ENCODE results near the gene FALEC.
"Not testable (repeated sequence)": the region's sequence is repeated elsewhere in the genome, so short reads cannot be mapped to it uniquely, and the experiment has no call there.

FALEC gene

DNA sequence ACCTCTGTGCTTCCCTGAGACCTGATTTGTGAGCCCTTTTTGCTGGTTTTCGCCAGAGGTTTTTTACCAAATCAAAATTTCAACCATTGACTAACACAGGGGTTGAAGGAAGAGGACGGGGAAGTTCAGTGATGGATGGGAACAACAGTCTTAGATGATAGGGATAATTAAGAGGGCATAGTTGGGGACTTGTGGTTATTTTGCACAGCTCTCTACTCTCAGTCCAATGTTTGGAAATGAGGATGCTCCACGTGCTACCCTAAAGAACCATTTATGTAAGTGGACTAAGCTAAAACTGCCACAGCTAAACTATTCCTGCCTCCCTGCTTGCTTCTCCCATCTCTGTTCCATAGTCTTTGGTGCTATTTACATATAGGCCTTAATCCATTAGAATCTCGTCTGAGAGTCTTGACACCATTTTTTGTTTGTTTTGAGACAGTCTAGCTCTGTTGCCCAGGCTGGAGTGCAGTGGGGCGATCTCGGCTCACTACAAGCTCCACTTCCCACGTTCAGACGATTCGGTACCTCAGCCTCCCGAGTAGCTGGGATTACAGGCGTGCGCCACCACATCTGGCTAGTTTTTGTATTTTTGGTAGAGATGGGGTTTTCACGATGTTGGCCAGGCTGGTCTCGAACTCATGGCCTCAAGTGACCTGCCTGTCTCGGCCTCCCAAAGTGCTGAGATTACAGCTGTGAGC is 64.5 kb downstream of the FALEC start:
- Histone ChIP-seq H3K9me3 (ENCODE audit: control insufficient read depth, low read depth, low read length) (no peaks in the 10 kb centered on the region), H3K36me3 (ENCODE audit: control insufficient read depth, low read depth, low read length) (peaks cover 37% of the 10 kb centered on the region), H3K27ac (ENCODE audit: low read length) (peak overlapping the region; percentile 93), H3K27me3 (ENCODE audit: control insufficient read depth, insufficient read depth, low read length) (no peaks in the 10 kb centered on the region), H3K4me3 (ENCODE audit: low read length) (peak overlapping the region; percentile 94), H3K4me1 (ENCODE audit: control insufficient read depth, low read depth, low read length) (peaks cover 25% of the 10 kb centered on the region), H3K9ac (ENCODE audit: low read length) (peak overlapping the region; percentile 100)

DNA sequence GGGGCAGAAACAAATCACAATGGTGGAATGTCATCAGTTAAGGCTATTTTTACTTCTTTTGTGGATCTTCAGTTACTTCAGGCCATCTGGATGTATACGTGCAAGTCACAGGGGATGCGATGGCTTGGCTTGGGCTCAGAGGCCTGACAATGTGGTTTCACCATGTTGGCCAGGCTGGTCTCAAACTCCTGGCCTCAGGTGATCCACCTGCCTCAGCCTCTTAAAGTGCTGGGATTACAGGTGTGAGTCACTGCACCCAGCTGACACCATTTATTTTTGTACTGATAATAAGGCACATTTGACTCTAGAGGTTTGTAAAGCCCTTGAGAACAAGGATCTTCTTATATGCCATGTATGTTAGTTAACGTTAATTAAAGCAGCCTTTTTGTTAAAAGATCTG is 65.4 kb downstream of the FALEC start:
- H3K27me3 ChIP-seq (ENCODE audit: control insufficient read depth, insufficient read depth, low read length); H3K27ac ChIP-seq (ENCODE audit: low read length); H3K4me3 ChIP-seq (ENCODE audit: low read length); H3K9me3 ChIP-seq (ENCODE audit: control insufficient read depth, low read depth, low read length); H3K9ac ChIP-seq (ENCODE audit: low read length): not testable (repeated sequence)
- H3K4me1 ChIP-seq (ENCODE audit: control insufficient read depth, low read depth, low read length), result peaks cover 16% of the 10 kb centered on the region
- peaks cover 29% of the 10 kb centered on the region for H3K36me3 ChIP-seq (ENCODE audit: control insufficient read depth, low read depth, low read length)

DNA sequence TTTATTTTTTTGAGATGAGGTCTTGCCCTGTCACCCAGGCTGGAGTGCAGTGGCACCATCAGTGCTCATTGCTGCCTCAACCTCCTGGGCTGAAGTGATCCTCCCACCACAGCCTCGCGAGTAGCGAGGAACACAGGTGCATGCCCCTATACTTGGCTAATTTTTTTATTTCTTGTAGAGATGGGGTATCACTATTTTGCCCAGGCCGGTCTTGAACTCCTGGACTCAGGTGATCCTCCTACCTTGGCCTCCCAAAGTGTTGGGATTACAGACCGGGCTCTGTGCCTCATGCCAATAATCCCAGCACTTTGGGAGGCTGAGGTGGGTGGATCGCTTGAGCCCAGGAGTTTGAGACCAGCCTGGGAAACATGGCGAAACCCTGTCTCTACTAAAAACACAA is 65.9 kb downstream of the FALEC start:
- not testable (repeated sequence) for H3K4me3 ChIP-seq (ENCODE audit: low read length); H3K27ac ChIP-seq (ENCODE audit: low read length); H3K27me3 ChIP-seq (ENCODE audit: control insufficient read depth, insufficient read depth, low read length); H3K9me3 ChIP-seq (ENCODE audit: control insufficient read depth, low read depth, low read length); H3K9ac ChIP-seq (ENCODE audit: low read length)
- H3K36me3 ChIP-seq (ENCODE audit: control insufficient read depth, low read depth, low read length), result peaks cover 24% of the 10 kb centered on the region
- H3K4me1 ChIP-seq (ENCODE audit: control insufficient read depth, low read depth, low read length), result peaks cover 12% of the 10 kb centered on the region

DNA sequence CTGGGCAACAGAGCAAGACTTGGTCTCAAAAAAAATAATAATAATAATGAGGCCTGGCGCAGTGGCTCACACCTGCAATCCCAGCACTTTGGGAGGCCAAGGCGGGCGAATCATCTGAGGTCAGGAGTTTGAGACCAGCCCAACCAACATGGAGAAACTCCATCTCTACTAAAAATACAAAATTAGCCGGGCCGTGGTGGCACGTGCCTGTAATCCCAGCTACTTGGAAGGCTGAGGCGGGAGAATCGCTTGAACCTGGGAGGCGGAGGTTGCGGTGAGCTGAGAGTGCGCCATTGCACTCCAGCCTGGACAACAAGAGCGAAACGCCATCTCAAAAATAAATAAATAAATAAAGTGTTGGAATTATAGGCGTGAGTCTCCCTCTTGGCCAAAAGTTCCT is 66.4 kb downstream of the FALEC start:
- not testable (repeated sequence) for H3K4me3 ChIP-seq (ENCODE audit: low read length); H3K9ac ChIP-seq (ENCODE audit: low read length); H3K9me3 ChIP-seq (ENCODE audit: control insufficient read depth, low read depth, low read length); H3K4me1 ChIP-seq (ENCODE audit: control insufficient read depth, low read depth, low read length); H3K27ac ChIP-seq (ENCODE audit: low read length); H3K27me3 ChIP-seq (ENCODE audit: control insufficient read depth, insufficient read depth, low read length)
- H3K36me3 ChIP-seq (ENCODE audit: control insufficient read depth, low read depth, low read length), result peaks cover 19% of the 10 kb centered on the region

DNA sequence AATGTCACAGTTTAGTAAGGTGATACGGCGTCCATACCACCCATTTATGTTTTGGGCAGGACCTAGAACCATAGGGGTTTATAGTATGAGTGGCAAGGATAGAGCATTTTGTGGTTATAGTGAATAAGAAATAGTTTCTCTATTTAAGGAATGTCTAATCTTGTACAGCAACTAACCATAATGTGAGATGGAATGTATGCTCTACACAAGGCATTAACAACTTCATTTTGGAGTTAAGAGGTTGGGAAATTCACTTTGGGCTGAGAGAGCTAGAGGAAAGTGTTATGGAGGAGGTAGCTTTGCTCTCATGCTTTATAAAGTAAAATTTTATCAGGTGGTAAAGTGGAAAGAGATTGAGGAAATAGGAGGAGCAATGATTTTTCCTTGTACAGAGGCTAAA is 66.8 kb downstream of the FALEC start:
- Histone ChIP-seq H3K9ac (ENCODE audit: low read length) (no peak overlapping the region), H3K4me1 (ENCODE audit: control insufficient read depth, low read depth, low read length) (peaks cover 5% of the 10 kb centered on the region), H3K9me3 (ENCODE audit: control insufficient read depth, low read depth, low read length) (no peaks in the 10 kb centered on the region), H3K4me3 (ENCODE audit: low read length) (no peak overlapping the region), H3K27me3 (ENCODE audit: control insufficient read depth, insufficient read depth, low read length) (no peaks in the 10 kb centered on the region), H3K27ac (ENCODE audit: low read length) (no peak overlapping the region), H3K36me3 (ENCODE audit: control insufficient read depth, low read depth, low read length) (peaks cover 15% of the 10 kb centered on the region)
